Fibroblast of skin of right biceps (primary cell): ENCODE data around the gene GAP43.

Experiments used
- DNase-seq: peaks from one replicate; pipeline ENCODE4 v3.0.0-alpha.2; 2013

Gene GAP43

GRCh38 chr3:115623044-115623868 lies at the start of gene GAP43:
Gene GAP43, plus strand, starts transcription at chr3:115623510. Its CDS starts 180 bp downstream, at chr3:115623690.
- peak; percentile 85 for DNase-seq

DNA sequence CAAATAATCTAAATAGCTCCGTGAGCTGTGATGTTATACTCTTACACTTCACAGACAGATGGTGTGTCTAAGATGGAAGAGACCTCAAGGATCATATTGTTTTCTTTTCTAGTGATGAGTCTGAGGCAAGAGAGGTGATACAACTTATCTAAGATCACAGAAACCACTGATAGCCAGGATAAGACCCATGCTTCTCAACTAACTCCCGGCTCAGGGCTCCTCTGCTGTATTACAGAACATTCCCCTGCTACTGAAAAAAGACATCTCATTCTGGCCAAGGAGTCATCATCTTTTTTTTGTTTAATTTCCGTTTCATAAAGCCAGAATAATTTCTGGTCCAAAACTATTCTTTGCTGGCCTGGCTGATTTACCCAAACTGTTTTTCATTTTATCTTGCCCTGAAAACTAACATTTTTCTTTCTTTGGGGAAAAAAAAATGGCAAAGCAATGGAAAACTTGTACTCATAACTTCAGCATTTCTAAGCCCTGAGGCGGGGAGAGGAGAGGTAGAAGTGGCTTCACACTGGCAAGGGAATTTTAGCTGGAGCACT lies 46.9 kb upstream of the GAP43 start:
- no peak for DNase-seq

DNA sequence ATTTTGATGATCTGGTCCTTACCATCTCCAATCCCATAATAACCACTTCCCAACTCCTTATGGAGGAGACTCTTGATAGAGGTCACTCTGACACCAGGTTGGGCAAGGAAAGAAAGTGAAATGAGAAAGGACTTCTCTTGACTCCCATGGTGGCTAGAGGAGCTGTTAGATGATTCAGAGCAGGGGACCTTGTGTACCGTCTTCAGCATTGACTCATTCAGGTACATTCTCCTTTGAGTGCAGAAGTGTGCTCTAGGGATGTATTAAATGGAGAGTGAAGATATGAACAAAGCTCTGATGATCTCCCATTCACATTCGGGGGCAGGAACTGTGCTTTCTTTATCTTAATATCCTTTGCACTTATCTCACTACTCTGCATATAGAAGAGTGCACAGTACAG lies 46.3 kb upstream of the GAP43 start:
- DNase-seq: no peak

DNA sequence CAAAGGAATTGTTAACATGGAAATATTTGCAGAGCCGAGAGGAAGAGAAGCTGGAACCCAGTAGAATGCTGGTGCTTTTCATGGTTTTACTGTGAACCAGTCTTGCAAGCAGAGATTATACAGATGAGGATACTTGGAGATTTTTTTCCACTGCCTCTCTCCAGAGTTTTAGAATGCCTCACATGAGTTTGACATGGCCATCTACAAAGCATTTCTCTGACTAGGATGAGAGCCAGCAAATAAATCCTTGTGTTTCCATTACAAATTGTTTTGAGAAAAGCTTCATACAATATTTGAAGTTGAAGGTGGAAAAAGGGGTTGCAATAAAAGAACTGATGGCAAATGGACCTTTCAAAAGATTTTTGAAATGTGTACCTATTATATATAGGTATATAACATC lies 45.0 kb upstream of the GAP43 start:
- DNase-seq: no peak

- peak; percentile 33 for DNase-seq
Observed at GRCh38 chr3:115580566-115580965, 42.7 kb upstream of the GAP43 start.

GRCh38 chr3:115581362-115582135 lies 41.8 kb upstream of the GAP43 start:
- DNase-seq: peak; percentile 49

DNA sequence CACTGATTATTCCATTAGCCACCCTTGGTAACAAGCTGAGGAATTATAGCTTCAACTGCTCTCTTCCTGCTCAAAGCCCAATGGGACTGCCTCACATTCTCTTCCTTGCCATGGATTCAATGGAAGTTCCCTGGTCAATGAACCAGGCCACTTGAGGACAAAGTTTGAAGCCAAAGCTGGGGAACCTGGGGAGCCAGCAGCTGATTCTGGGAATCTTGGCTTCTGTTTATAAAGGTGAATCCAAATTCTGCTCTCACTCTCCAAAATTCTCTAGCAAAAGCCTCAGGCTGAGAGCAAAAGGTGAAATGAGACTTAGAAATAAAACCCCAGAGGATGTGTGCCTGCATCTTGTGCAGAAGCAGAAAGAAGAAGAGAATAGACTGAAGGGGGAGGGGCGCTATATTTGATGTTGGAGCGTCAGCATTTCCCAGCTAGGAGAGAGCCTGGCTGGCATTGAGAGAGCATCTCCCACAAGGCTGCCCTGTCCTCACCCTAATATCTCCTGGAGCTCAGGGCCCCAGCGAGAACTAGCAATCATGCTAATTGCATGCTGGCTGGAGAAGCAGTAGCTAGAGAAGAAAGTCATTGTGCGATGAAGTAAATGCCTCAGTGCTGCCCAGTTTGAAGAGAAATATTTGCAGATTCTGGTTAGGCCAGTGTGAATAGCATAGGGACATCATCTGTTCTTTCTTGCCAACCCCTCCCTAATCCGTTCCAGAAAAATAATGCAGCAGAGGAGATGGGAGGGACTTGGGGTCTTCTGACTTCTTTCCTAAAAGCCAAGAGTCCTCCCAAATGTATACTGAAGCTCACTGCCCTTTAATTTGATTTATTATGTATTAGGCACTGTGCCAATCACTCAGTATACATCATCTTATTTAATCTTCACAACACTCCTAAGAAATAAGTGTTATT lies 34.9 kb upstream of the GAP43 start:
- DNase-seq: no peak

DNA sequence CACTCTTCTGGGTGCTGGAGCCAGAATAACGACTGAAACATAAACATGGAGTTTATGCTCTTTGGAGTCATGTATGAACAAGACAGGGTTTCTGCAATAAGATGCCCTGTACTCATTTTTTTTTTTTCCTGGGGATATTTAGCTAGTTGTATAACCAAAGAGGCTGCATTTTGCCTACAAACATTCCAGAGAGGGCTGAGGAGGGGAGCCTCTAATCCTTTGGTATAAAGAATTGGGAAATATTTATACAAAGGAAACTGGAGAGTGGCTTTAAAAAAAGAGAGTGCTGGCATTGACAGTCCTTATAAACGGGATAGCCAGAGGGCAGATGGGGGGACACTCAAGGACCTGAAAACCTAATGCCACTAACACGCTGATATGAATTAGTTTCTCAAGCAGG lies 32.4 kb upstream of the GAP43 start:
- DNase-seq: no peak

DNA sequence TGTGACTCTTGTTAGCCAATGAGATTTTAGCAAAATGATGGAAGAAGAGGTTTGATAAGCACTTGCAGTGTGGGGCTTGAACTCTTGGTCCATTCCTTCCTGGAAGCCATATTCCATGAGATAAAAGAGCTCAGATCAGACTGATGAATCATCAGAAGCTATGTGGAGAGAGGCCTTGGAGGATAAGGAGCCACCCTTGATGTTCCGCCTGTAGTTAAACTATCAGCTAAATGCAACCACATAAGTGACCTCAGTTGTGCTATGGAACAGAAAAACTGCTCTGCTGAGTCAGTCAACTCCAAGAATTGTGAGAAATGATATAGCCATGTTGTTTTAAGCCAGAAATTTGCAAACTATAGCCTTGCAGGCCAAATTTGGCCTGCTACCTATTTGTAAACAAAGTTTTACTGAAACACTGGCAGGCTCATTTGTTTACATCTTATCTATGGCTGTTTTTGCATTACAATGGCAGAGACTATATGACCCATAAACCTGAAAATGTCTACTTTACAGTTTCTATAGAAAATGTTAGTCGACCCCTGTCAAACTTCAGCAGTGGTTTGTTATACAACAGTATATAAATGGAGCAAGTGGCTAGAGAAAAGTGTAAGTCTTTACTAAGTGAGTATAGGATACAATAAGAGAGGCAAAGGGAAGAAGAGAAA lies 27.6 kb upstream of the GAP43 start:
- DNase-seq: peak; percentile 21

DNA sequence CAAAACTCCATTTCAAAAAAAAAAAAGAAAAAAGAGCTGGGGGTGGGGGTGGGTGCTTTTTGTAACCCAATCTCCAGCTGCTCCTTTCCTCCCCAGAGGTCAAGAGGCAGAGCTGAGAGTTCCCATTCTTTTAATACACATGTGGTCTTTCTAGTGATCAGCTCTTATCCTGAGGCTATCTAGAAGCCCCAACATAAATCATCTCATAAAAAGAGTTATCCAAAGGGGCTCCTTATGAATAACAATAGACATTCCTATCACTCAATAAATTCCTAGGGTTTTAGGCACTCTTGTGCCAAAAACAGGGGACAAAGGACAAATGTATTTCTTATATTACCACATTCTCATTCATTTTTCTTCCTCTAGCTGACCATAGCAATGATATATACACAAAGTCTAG lies 25.1 kb upstream of the GAP43 start:
- DNase-seq: no peak

DNA sequence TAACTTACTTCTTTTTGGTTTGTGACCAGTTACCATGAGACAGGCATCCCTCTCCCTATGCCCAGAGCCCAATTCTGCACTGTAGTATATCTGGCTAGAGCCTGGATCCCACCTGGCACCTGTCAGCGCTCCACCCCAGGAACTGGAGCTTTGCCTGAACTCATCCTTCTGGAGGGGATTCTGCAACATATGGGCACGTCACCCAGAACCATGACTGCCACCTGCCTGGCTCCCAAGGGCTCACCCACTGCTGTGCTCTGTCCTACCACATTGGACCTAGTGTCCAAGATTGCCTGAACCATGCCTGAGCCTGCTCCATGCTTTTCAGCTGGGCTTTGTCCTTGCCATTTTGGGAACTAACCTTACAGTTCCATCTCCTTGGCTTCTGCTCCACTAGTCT lies 21.1 kb upstream of the GAP43 start:
- no peak for DNase-seq

- DNase-seq: no peak
Observed at GRCh38 chr3:115611630-115612029, 11.7 kb upstream of the GAP43 start.

GRCh38 chr3:115615001-115615814 lies 8.1 kb upstream of the GAP43 start:
- peak; percentile 26 for DNase-seq

DNA sequence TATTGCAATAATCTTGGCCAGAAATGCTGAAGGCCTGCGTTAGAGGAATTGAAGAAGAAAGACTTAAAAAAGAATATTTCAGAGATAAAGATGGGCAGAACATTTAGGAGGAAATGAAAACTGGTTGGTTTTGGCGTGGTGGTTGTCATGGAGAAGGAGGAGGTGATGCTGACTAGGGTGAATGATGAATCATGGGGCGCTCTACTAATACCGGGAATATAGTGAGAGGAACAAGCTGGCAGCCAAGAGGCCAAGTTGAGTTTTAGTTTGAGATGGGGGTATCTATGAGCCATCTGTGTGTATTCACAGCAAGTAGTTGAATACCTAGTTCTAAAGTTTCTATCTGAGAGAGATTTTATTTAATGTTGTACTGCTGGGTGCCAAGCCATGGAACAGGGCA lies 6.8 kb upstream of the GAP43 start:
- DNase-seq: no peak

- DNase-seq: no peak
Observed at GRCh38 chr3:115617591-115617990, 5.7 kb upstream of the GAP43 start.

GRCh38 chr3:115624029-115624741 lies 875 bp downstream of the GAP43 start:
- DNase-seq: peak; percentile 22

DNA sequence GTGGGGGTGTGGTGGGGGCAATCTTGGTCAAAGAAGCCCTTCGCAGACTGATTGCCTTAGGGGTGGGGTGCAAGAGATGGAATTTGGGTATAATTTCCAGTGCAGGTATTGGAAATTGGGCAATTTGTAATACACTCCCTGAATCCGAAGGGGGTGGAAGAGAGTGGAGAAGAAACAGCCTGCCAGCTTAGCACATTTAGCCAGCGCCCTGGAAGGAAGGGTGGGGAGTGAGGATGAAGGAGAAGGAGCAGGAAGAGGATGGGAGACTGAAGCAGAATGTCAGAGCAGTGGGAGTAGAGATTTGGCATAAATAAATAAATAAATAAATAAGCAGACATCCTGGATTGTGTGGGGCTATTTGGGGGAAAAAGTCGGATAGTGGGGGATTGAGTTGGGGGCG lies 1.6 kb downstream of the GAP43 start:
- DNase-seq: no peak

DNA sequence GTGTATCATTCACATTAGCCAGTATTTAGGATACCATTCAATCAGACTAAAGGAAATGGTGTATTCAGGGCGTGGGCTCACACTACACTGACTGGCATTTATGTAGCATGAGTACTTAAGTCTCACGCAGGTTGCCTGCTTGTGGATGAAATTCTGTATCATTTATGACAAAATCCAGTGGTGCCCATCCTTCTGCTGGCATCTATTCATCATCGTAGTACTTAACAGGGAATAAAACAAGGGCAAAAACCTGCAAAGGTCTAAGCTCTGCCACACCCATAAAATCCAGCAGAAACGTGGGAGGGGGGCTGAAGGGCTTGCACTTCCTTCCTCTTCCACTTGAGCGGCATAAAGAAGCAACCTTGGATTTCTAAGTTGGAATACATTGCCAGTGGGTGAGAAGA lies 2.7 kb downstream of the GAP43 start:
- no peak for DNase-seq

DNA sequence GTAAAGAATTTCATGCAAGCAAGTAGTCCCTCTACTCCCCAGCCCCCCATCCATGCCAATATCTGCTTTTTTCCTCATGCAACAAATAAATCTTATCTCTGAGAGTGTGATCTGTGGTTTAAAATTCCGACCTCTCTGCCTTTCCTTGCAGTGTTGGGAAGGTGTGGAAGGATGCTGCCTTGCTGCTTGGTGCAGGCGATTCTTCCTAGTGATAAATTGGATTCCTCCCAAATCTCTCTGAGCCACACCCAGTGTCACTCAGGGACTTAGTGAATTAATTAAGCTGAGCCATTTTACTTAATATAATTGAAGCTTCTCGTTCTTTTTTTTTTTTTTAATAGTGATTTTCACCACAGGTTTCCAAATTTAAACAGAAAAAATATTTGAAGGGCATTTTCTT lies 3.4 kb downstream of the GAP43 start:
- no peak for DNase-seq

DNA sequence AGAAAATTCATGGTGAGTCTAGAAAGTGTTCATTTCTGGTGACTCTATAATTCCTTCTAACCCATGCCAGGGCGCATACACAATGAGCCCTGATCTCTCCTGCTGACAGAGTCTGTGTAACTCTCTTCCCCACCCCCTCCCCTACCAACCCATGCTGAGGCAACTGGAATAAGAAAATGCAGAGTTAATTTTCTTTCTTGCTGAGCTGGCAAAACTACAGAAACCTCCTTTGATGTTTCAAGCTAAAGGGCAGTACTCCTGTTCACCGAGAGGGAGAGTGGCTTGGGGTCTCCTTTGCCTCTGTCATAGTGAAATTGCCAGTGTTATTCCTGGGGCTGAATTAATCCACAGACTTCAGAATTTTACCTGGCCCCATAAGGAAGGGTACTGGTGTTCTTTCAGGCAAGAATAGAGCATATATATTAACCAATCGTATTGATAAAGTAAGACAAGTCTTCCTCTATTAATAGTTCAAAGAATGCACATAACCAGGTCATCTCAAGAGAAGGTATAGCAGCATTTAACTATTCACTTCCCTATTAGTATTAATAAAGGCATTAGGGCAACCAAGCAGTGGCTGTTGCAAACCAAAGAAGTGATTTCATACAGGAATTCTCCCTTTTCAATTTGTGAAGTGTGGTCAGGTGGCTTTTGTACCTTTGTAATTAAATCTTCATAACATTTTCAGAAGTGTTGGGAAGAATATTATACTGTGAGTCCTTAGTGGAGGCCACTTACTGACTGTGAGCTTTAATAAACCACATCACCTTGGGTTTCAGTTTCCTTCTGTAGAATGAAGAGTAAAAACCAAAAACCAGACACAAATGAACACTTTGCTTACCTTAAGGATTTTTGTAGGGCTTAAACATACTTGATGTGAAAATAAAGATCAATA lies 4.1 kb downstream of the GAP43 start:
- DNase-seq: no peak
